ENCODE results near the gene TAS1R3. TPM values are rescaled to one million over a fixed set of nuclear protein-coding genes. Genes with fewer than 3 reads are reported as not detected.

The TAS1R3 gene
- total and polyA plus RNA-seq, 2 donors (not counting 1 experiment from before 2014, with no cell fraction given) = 4.1 to 11.7 TPM

GRCh38 chr1:1338278-1338677 is 7.2 kb downstream of the TAS1R3 start:
- WGBS (ENCODE audit: insufficient coverage) = 97% methylated on average over 36 of the region's 36 CpGs
- peaks cover 4% of the 10 kb centered on the region for H4K20me1 ChIP-seq (ENCODE audit: control insufficient read depth, insufficient read depth, low read length, poor library complexity, severe bottlenecking)
- no peak for TF ChIP-seq CTCF (IDR thresholded peaks at IDR 0.05)
- TF ChIP-seq EZH2 (IDR thresholded peaks at IDR 0.05; ENCODE audit: borderline replicate concordance, insufficient read depth, low read depth, low read length, poor library complexity, severe bottlenecking) = no peak
- H2AFZ ChIP-seq (ENCODE audit: insufficient read depth, low read depth, low read length, poor library complexity, severe bottlenecking) = no peak overlapping the region
- no peak overlapping the region for H3K4me3 ChIP-seq (ENCODE audit: control extremely low read depth in 1 of 5, extremely low read depth in 1 of 5, insufficient read depth in 1 of 5, low read depth in 2 of 5, low read length in 4 of 5)
- no peak overlapping the region for H3K4me2 ChIP-seq (replicated peaks; ENCODE audit: low read depth, low read length, poor library complexity, severe bottlenecking)
- DNase-seq (no peak), ATAC-seq (ENCODE audit: low read depth) (no peak)
- Mint-ChIP-seq H3K27me3 (no peaks in the 10 kb centered on the region), H3K9me3 (ENCODE audit: insufficient read depth) (no peaks in the 10 kb centered on the region), H3K27ac (no peak overlapping the region), H3K4me3 (no peak overlapping the region), H3K4me1 (no peaks in the 10 kb centered on the region)
- no peak overlapping the region for H3K27ac ChIP-seq (ENCODE audit: low read length in 2 of 2)
- no peak overlapping the region for H3K9ac ChIP-seq (ENCODE audit: low read length)
- POLR2A ChIA-PET = interaction anchor here (0.6 kb wide), 1 partner anchor 344 kb away, joined by 3 read pairs; no protein-coding TSS in a partner anchor
- H3K27me3 ChIP-seq (replicated peaks in 1 of 4; ENCODE audit: control extremely low read depth in 1 of 4, control insufficient read depth in 3 of 4, insufficient read depth in 4 of 4, low read length in 3 of 4) = no peaks in the 10 kb centered on the region
- CTCF ChIA-PET = no interaction called here
- no peaks in the 10 kb centered on the region for H3K4me1 ChIP-seq (ENCODE audit: control insufficient read depth in 2 of 2, insufficient read depth in 2 of 2, low read length in 2 of 2)
- no peaks in the 10 kb centered on the region for H3K79me2 ChIP-seq (ENCODE audit: control insufficient read depth, insufficient read depth, low read length)
- intact Hi-C loops (cut with micrococcal nuclease) = no loop called here
- H3K9me3 ChIP-seq (ENCODE audit: control extremely low read depth in 1 of 3, control insufficient read depth in 2 of 3, insufficient read depth in 1 of 3, low read length in 2 of 3) = peaks cover 0 to 7% (median 0%) of the 10 kb centered on the region in 3 donors
- H3K36me3 ChIP-seq (replicated peaks in 1 of 2; ENCODE audit: control extremely low read depth in 1 of 2, control insufficient read depth in 1 of 2, extremely low read depth in 1 of 2, insufficient read depth in 2 of 2, low read length in 1 of 2) = peaks cover 0 to 12% of the 10 kb centered on the region in 2 experiments

- Histone ChIP-seq H2AFZ (ENCODE audit: insufficient read depth, low read depth, low read length, poor library complexity, severe bottlenecking) (no peak overlapping the region), H3K27me3 (replicated peaks in 1 of 4; ENCODE audit: control extremely low read depth in 1 of 4, control insufficient read depth in 3 of 4, insufficient read depth in 4 of 4, low read length in 3 of 4) (no peaks in the 10 kb centered on the region), H3K4me3 (ENCODE audit: control extremely low read depth in 1 of 5, extremely low read depth in 1 of 5, insufficient read depth in 1 of 5, low read depth in 2 of 5, low read length in 4 of 5) (no peak overlapping the region), H3K4me2 (replicated peaks; ENCODE audit: low read depth, low read length, poor library complexity, severe bottlenecking) (no peak overlapping the region), H3K4me1 (ENCODE audit: control insufficient read depth in 2 of 2, insufficient read depth in 2 of 2, low read length in 2 of 2) (no peaks in the 10 kb centered on the region), H3K36me3 (replicated peaks in 1 of 2; ENCODE audit: control extremely low read depth in 1 of 2, control insufficient read depth in 1 of 2, extremely low read depth in 1 of 2, insufficient read depth in 2 of 2, low read length in 1 of 2) (peaks cover 0 to 12% of the 10 kb centered on the region in 2 experiments), H4K20me1 (ENCODE audit: control insufficient read depth, insufficient read depth, low read length, poor library complexity, severe bottlenecking) (peaks cover 17% of the 10 kb centered on the region), H3K27ac (ENCODE audit: low read length in 2 of 2) (no peak overlapping the region), H3K79me2 (ENCODE audit: control insufficient read depth, insufficient read depth, low read length) (peaks cover 3% of the 10 kb centered on the region), H3K9ac (ENCODE audit: low read length) (no peak overlapping the region), H3K9me3 (ENCODE audit: control extremely low read depth in 1 of 3, control insufficient read depth in 2 of 3, insufficient read depth in 1 of 3, low read length in 2 of 3) (peaks cover 0 to 7% (median 0%) of the 10 kb centered on the region in 3 donors)
- CTCF ChIA-PET = no interaction called here
- WGBS (ENCODE audit: insufficient coverage) = 98% methylated on average over 21 of the region's 23 CpGs
- ATAC-seq (ENCODE audit: low read depth) (no peak), DNase-seq (no peak)
- intact Hi-C loops (cut with micrococcal nuclease) = no loop called here
- Mint-ChIP-seq H3K27ac (no peak overlapping the region), H3K9me3 (ENCODE audit: insufficient read depth) (no peaks in the 10 kb centered on the region), H3K4me1 (no peaks in the 10 kb centered on the region), H3K27me3 (no peaks in the 10 kb centered on the region), H3K4me3 (no peak overlapping the region)
- POLR2A ChIA-PET = no interaction called here
- TF ChIP-seq EZH2 (IDR thresholded peaks at IDR 0.05; ENCODE audit: borderline replicate concordance, insufficient read depth, low read depth, low read length, poor library complexity, severe bottlenecking) (no peak), CTCF (IDR thresholded peaks at IDR 0.05) (no peak)
These were observed 9.1 kb downstream of the TAS1R3 start for GRCh38 chr1:1340185-1340584.
